Measurements from ENCODE around the gene FBXO17. TPM values are rescaled to one million over a fixed set of nuclear protein-coding genes. Genes with fewer than 3 reads are reported as not detected.

Gene FBXO17
- total RNA-seq, 3 donors from 2014 or later (not counting 1 experiment from before 2014, with no cell fraction given), result not detected

- intact Hi-C loops (cut with micrococcal nuclease), result no loop called here
- H3K4me3 Mint-ChIP-seq, result peak overlapping the region; percentile 97
- H3K4me1 ChIP-seq (ENCODE audit: control insufficient read depth, insufficient read depth, low read length), result peaks cover 32% of the 10 kb centered on the region
- no peaks in the 10 kb centered on the region for H3K9me3 Mint-ChIP-seq
- H3K27me3 ChIP-seq (ENCODE audit: control insufficient read depth, insufficient read depth, low read length), result no peaks in the 10 kb centered on the region
- H3K9me3 ChIP-seq (ENCODE audit: control insufficient read depth, insufficient read depth, low read length), result peaks cover 4% of the 10 kb centered on the region
- no peaks in the 10 kb centered on the region for H3K36me3 Mint-ChIP-seq
- peak overlapping the region; percentile 95 for H3K27ac ChIP-seq (ENCODE audit: low read length)
- no peaks in the 10 kb centered on the region for H3K27me3 Mint-ChIP-seq (ENCODE audit: low read depth in 2 of 2)
- peaks cover 12% of the 10 kb centered on the region for H3K36me3 ChIP-seq (ENCODE audit: control insufficient read depth, insufficient read depth, low read length)
- H3K4me3 ChIP-seq (ENCODE audit: low read length), result peak overlapping the region; percentile 82
- ATAC-seq (no peak), DNase-seq (no peak)
- peak overlapping the region; percentile 96 to 98 for H3K27ac Mint-ChIP-seq
- peaks cover 57% of the 10 kb centered on the region in 2 donors for H3K4me1 Mint-ChIP-seq
- 60% methylated on average over 3 of the region's 3 CpGs for WGBS (ENCODE audit: insufficient coverage)
- TF ChIP-seq CTCF (IDR thresholded peaks at IDR 0.05), result no peak
These were observed 74.8 kb downstream of the FBXO17 start for GRCh38 chr19:38900743-38901190.

- Mint-ChIP-seq H3K4me3 (peak overlapping the region; percentile 97), H3K27ac (peak overlapping the region; percentile 96 to 98), H3K36me3 (no peaks in the 10 kb centered on the region), H3K4me1 (peaks cover 59 to 63% of the 10 kb centered on the region in 2 donors), H3K27me3 (ENCODE audit: low read depth in 2 of 2) (no peaks in the 10 kb centered on the region), H3K9me3 (no peaks in the 10 kb centered on the region)
- Histone ChIP-seq H3K4me3 (ENCODE audit: low read length) (peak overlapping the region; percentile 82), H3K27ac (ENCODE audit: low read length) (peak overlapping the region; percentile 95), H3K36me3 (ENCODE audit: control insufficient read depth, insufficient read depth, low read length) (peaks cover 6% of the 10 kb centered on the region), H3K4me1 (ENCODE audit: control insufficient read depth, insufficient read depth, low read length) (peaks cover 32% of the 10 kb centered on the region), H3K9me3 (ENCODE audit: control insufficient read depth, insufficient read depth, low read length) (peaks cover 4% of the 10 kb centered on the region), H3K27me3 (ENCODE audit: control insufficient read depth, insufficient read depth, low read length) (no peaks in the 10 kb centered on the region)
- no peak for ATAC-seq
- intact Hi-C loops (cut with micrococcal nuclease), result no loop called here
- 0% methylated on average over 7 of the region's 8 CpGs for WGBS (ENCODE audit: insufficient coverage)
- no peak for TF ChIP-seq CTCF (IDR thresholded peaks at IDR 0.05)
- DNase-seq, result no peak
These were observed 75.3 kb downstream of the FBXO17 start for GRCh38 chr19:38900202-38900629.

- ATAC-seq (peak; percentile 82 to 95 (median 82)), DNase-seq (peak; percentile 97 to 100)
- Histone ChIP-seq H3K4me1 (ENCODE audit: control insufficient read depth, insufficient read depth, low read length) (peaks cover 35% of the 10 kb centered on the region), H3K27me3 (ENCODE audit: control insufficient read depth, insufficient read depth, low read length) (no peaks in the 10 kb centered on the region), H3K36me3 (ENCODE audit: control insufficient read depth, insufficient read depth, low read length) (peaks cover 6% of the 10 kb centered on the region), H3K27ac (ENCODE audit: low read length) (peak within 1 kb of the TSS; percentile 95), H3K9me3 (ENCODE audit: control insufficient read depth, insufficient read depth, low read length) (peaks cover 4% of the 10 kb centered on the region), H3K4me3 (ENCODE audit: low read length) (peak within 1 kb of the TSS; percentile 82)
- no peaks in the 10 kb centered on the region for H3K36me3 Mint-ChIP-seq
- no peak for TF ChIP-seq CTCF (IDR thresholded peaks at IDR 0.05)
- WGBS (ENCODE audit: insufficient coverage), result under 1% methylated on average over 64 of the region's 64 CpGs
- H3K9me3 Mint-ChIP-seq, result no peaks in the 10 kb centered on the region
- no peaks in the 10 kb centered on the region for H3K27me3 Mint-ChIP-seq (ENCODE audit: low read depth in 2 of 2)
- peak within 1 kb of the TSS; percentile 97 for H3K4me3 Mint-ChIP-seq
- intact Hi-C loops (cut with micrococcal nuclease), result loop anchor here (1.0 to 5.0 kb wide), 6 partner anchors 21 to 67 kb away; partner anchors contain the start of genes ECH1, MRPS12, RINL and SARS2
- H3K27ac Mint-ChIP-seq, result peak within 1 kb of the TSS; percentile 96 to 98
- H3K4me1 Mint-ChIP-seq, result peaks cover 64 to 65% of the 10 kb centered on the region in 2 donors
These were observed 75.9 kb downstream of the FBXO17 start, which contains the start of the genes NFKBIB and SIRT2 for GRCh38 chr19:38899447-38900201. Gene NFKBIB, plus strand, starts transcription at chr19:38899969. Its CDS starts 64 bp downstream, at chr19:38900033. Gene SIRT2, minus strand, starts transcription at chr19:38899618. Its CDS starts 97 bp downstream, at chr19:38899521.

All from natural killer cell (primary cell).